GM12878 (cell line): ENCODE data around the gene PRKCE. TPM values are rescaled to one million over a fixed set of nuclear protein-coding genes. Genes with fewer than 3 reads are reported as not detected.

Experiments
- BACH1 ChIP-seq: fragments of 450-650 bp; IDR thresholded peaks from 2 replicates; pipeline ENCODE4 v1.6.1; 2017; ENCODE audit warnings: mild to moderate bottlenecking, borderline replicate concordance
- BHLHE40 ChIP-seq, 2 experiments: fragments of 450-650 bp in 1 of 2; IDR thresholded peaks; 2 replicates each; pipeline ENCODE4 v1.6.1; 2011 to 2017; ENCODE audit warnings: low read depth in 2 of 2, borderline replicate concordance in 1 of 2, improper control_type of control experiment in 1 of 2, low read length in 1 of 2, mild to moderate bottlenecking in 1 of 2
- DPF2 ChIP-seq: fragments of 450-650 bp; IDR thresholded peaks from 2 replicates; pipeline ENCODE4 v1.6.1; 2017; ENCODE audit warnings: mild to moderate bottlenecking
- FOXM1 ChIP-seq: IDR thresholded peaks from 2 replicates; pipeline ENCODE4 v1.6.1; 2012; ENCODE audit warnings: low read depth, mild to moderate bottlenecking, inconsistent platforms, low read length, moderate library complexity
- GATAD2B ChIP-seq: fragments of 450-650 bp; conservative IDR thresholded peaks from 2 replicates; pipeline ENCODE4 v1.6.1; 2017; ENCODE audit warnings: low read depth, mild to moderate bottlenecking, moderate library complexity
- HCFC1 ChIP-seq: fragments of 150-350 bp; IDR thresholded peaks from 2 replicates; pipeline ENCODE4 v1.6.1; 2014; ENCODE audit warnings: low read length
- IKZF1 ChIP-seq: fragments of 450-650 bp; conservative IDR thresholded peaks from 2 replicates; pipeline ENCODE4 v1.6.1; 2017; ENCODE audit warnings: antibody characterized with exemption, mild to moderate bottlenecking
- RELA ChIP-seq: fragments of 450-650 bp; IDR thresholded peaks from 2 replicates; pipeline ENCODE4 v1.8.0; 2014; ENCODE audit warnings: borderline replicate concordance; ENCODE audit not compliant: partially characterized antibody
- SKIL ChIP-seq: fragments of 450-650 bp; IDR thresholded peaks from 2 replicates; pipeline ENCODE4 v1.6.1; 2017; ENCODE audit warnings: mild to moderate bottlenecking, low read depth, inconsistent platforms; ENCODE audit not compliant: poor library complexity, severe bottlenecking
- YY1 ChIP-seq: IDR thresholded peaks from 2 replicates; pipeline ENCODE4 v1.6.1; 2011; ENCODE audit warnings: low read depth, mild to moderate bottlenecking, low read length
- ZBTB4 ChIP-seq: fragments of 450-650 bp; formaldehyde crosslinking; IDR thresholded peaks from 2 replicates; pipeline ENCODE4 v1.4.0; 2022; ENCODE audit warnings: mild to moderate bottlenecking, moderate library complexity
- ZNF217 ChIP-seq: fragments of 450-650 bp; IDR thresholded peaks from 2 replicates; pipeline ENCODE4 v1.6.1; 2017; ENCODE audit warnings: antibody characterized with exemption, mild to moderate bottlenecking
- ZNF622 ChIP-seq: fragments of 450-650 bp; IDR thresholded peaks from 2 replicates; pipeline ENCODE4 v1.6.1; 2017; ENCODE audit warnings: mild to moderate bottlenecking, inconsistent platforms
- polyA plus RNA-seq, 11 experiments: library from polyadenylated mRNA; depleted of rRNA in 4 of 11; unstranded in 6 of 11; stranded (reverse) in 5 of 11; fragments of >200 nt; fragmentation: Nextera tagmentation in 4 of 11; fragmentation: Illumina TruSeq in 1 of 11; extraction: Ambion mirVana in 4 of 11; extraction: Trizol in 1 of 11; gene quantifications; 1 replicate in 1 of 11; 2 replicates in 10 of 11; pipeline versions ENCODE4 v1.2.1 to v1.2.3, GENCODE V29; 2011 to 2016; ENCODE audit warnings: inconsistent platforms in 2 of 11, missing spikeins in 2 of 11, low read depth in 1 of 11
- total RNA-seq, 4 experiments: library from RNA; depleted of rRNA in 3 of 4; stranded (reverse); fragments of >200 nt in 3 of 4; fragmentation: Illumina TruSeq in 1 of 4; extraction: Trizol in 1 of 4; gene quantifications; 2 replicates each; pipeline versions ENCODE4 v1.2.1 to v1.2.3, GENCODE V29; 2013 to 2021
- TF ChIP-seq, protein P1 (sequence below): fragments of 450-650 bp; IDR thresholded peaks from 2 replicates; pipeline ENCODE4 v1.6.1; 2017; ENCODE audit warnings: mild to moderate bottlenecking, moderate library complexity
- TF ChIP-seq, protein P2 (sequence below): fragments of 450-650 bp; formaldehyde crosslinking; IDR thresholded peaks from 2 replicates; pipeline ENCODE4 v1.5.0; 2022; ENCODE audit warnings: mild to moderate bottlenecking, missing genetic modification characterization

PRKCE gene
- total and polyA plus RNA-seq, 10 of the 15 experiments (the other 5 are each of a cell fraction or from before 2014, with no cell fraction given): 2.6 to 28.2 (median 11.3) TPM

DNA sequence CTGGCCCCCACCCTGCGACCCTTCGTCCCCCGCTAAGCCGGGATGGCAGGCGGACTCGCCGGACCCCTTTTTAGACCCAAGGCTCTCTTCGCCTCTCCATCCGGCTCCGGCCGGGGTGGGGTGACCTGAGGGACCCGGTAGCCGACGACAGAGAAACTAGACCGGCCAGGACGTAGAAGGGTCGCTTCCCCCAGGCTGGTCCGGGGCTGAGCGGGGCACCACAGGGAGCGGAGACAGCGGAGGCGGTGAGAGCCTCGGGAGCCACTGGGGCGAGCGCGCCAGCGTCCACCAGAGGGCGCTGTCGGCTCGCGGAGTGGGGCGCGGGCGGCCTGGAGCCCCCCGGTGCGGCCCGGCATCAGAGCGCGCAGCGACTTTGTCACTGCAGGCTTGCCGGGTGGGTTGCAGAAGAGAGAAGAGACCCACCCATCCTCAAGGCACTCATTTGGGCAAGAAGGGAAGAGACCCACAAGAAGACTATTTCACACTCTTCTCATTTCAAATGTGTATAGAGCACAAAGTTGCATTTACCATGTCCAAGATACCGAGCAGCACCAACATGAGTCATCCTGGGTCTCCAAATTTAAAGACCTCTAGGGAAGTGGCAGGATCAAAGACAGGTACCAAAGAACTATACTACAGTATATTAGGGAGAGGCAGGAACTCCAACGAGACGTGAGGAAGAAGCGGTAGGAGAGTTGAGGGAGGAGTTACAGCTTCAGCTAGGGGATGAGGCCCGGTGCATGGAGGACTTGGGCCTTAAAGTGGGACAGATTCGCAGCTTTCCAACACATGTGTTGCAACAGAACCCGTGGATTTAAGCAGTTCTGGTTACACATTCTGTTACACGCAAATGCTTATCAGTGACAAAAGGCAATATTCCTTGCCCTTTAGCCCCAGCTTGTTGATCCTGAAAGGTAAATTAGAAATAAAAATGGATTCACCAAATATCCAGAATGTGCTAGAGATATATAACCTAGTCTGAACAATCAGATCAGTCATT, 7.6 kb upstream of the PRKCE start (continued):
- TF ChIP-seq SKIL: no peak
- TF ChIP-seq, protein P1, sequence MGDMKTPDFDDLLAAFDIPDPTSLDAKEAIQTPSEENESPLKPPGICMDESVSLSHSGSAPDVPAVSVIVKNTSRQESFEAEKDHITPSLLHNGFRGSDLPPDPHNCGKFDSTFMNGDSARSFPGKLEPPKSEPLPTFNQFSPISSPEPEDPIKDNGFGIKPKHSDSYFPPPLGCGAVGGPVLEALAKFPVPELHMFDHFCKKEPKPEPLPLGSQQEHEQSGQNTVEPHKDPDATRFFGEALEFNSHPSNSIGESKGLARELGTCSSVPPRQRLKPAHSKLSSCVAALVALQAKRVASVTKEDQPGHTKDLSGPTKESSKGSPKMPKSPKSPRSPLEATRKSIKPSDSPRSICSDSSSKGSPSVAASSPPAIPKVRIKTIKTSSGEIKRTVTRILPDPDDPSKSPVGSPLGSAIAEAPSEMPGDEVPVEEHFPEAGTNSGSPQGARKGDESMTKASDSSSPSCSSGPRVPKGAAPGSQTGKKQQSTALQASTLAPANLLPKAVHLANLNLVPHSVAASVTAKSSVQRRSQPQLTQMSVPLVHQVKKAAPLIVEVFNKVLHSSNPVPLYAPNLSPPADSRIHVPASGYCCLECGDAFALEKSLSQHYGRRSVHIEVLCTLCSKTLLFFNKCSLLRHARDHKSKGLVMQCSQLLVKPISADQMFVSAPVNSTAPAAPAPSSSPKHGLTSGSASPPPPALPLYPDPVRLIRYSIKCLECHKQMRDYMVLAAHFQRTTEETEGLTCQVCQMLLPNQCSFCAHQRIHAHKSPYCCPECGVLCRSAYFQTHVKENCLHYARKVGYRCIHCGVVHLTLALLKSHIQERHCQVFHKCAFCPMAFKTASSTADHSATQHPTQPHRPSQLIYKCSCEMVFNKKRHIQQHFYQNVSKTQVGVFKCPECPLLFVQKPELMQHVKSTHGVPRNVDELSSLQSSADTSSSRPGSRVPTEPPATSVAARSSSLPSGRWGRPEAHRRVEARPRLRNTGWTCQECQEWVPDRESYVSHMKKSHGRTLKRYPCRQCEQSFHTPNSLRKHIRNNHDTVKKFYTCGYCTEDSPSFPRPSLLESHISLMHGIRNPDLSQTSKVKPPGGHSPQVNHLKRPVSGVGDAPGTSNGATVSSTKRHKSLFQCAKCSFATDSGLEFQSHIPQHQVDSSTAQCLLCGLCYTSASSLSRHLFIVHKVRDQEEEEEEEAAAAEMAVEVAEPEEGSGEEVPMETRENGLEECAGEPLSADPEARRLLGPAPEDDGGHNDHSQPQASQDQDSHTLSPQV: peak; percentile 79
- TF ChIP-seq, protein P2, sequence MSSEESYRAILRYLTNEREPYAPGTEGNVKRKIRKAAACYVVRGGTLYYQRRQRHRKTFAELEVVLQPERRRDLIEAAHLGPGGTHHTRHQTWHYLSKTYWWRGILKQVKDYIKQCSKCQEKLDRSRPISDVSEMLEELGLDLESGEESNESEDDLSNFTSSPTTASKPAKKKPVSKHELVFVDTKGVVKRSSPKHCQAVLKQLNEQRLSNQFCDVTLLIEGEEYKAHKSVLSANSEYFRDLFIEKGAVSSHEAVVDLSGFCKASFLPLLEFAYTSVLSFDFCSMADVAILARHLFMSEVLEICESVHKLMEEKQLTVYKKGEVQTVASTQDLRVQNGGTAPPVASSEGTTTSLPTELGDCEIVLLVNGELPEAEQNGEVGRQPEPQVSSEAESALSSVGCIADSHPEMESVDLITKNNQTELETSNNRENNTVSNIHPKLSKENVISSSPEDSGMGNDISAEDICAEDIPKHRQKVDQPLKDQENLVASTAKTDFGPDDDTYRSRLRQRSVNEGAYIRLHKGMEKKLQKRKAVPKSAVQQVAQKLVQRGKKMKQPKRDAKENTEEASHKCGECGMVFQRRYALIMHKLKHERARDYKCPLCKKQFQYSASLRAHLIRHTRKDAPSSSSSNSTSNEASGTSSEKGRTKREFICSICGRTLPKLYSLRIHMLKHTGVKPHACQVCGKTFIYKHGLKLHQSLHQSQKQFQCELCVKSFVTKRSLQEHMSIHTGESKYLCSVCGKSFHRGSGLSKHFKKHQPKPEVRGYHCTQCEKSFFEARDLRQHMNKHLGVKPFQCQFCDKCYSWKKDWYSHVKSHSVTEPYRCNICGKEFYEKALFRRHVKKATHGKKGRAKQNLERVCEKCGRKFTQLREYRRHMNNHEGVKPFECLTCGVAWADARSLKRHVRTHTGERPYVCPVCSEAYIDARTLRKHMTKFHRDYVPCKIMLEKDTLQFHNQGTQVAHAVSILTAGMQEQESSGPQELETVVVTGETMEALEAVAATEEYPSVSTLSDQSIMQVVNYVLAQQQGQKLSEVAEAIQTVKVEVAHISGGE (CRISPR knock-in tag): no peak
- 0 out of 2 replicates have a peak, but pooled peaks have one; percentile 36 for TF ChIP-seq ZNF217
- peak; percentile 56; the same call in 1 of the 2 replicates for TF ChIP-seq DPF2
- peak; percentile 65; the same call in 1 of the 2 replicates for TF ChIP-seq GATAD2B
- TF ChIP-seq BHLHE40 (IDR thresholded peaks at IDR 0.05; ENCODE audit: borderline replicate concordance in 1 of 2, low read depth in 2 of 2, low read length in 1 of 2): peak in 1 of 2 experiments; percentile 54; a peak in 2 of 4 replicates
- TF ChIP-seq FOXM1: 0 out of 2 replicates have a peak, but pooled peaks have one; percentile 23
- TF ChIP-seq HCFC1: no peak
- TF ChIP-seq BACH1: peak; percentile 53; the same call in 1 of the 2 replicates
- peak; percentile 61; the same call in 1 of the 2 replicates for TF ChIP-seq IKZF1
- TF ChIP-seq RELA: no peak
- TF ChIP-seq YY1: peak; percentile 74
- TF ChIP-seq ZNF622: no peak
- TF ChIP-seq ZBTB4 (CRISPR knock-in tag): no peak
